ENCODE data around the gene ABHD17C.

- TF ChIP-seq CTCF (conservative IDR thresholded peaks at IDR 0.05; ENCODE audit: low read length) (no peak), EZH2phosphoT487 (IDR thresholded peaks at IDR 0.05; ENCODE audit: borderline replicate concordance, low read depth, low read length) (no peak)
These were observed 105.0 kb downstream of the ABHD17C start for GRCh38 chr15:80800067-80800466.
